Measurements from ENCODE around the gene GDA.

GDA gene

GRCh38 chr9:72154468-72155285 is 5.4 kb downstream of the GDA start:
- Histone ChIP-seq H3K36me3 (ENCODE audit: control insufficient read depth, low read length) (no peaks in the 10 kb centered on the region), H3K4me2 (ENCODE audit: low read length) (no peak overlapping the region), H3K9me3 (ENCODE audit: control insufficient read depth, insufficient read depth, low read length) (no peaks in the 10 kb centered on the region), H4K20me1 (ENCODE audit: control insufficient read depth, insufficient read depth, low read depth, low read length) (no peaks in the 10 kb centered on the region), H3K27ac (ENCODE audit: low read depth, low read length) (no peak overlapping the region), H3K79me2 (ENCODE audit: control insufficient read depth, low read length) (no peaks in the 10 kb centered on the region), H3K9me2 (replicated peaks; ENCODE audit: control insufficient read depth, low read length) (no peaks in the 10 kb centered on the region), H3K4me3 (ENCODE audit: low read length) (no peak overlapping the region), H3F3A (ENCODE audit: control insufficient read depth, insufficient read depth) (no peaks in the 10 kb centered on the region), H3K4me1 (ENCODE audit: control insufficient read depth, low read length) (peaks cover 8% of the 10 kb centered on the region), H3K27me3 (ENCODE audit: control insufficient read depth, low read length) (no peaks in the 10 kb centered on the region)
- no peak for TF ChIP-seq EZH2phosphoT487 (IDR thresholded peaks at IDR 0.05; ENCODE audit: borderline replicate concordance, low read length)
- TF ChIP-seq, protein P1, sequence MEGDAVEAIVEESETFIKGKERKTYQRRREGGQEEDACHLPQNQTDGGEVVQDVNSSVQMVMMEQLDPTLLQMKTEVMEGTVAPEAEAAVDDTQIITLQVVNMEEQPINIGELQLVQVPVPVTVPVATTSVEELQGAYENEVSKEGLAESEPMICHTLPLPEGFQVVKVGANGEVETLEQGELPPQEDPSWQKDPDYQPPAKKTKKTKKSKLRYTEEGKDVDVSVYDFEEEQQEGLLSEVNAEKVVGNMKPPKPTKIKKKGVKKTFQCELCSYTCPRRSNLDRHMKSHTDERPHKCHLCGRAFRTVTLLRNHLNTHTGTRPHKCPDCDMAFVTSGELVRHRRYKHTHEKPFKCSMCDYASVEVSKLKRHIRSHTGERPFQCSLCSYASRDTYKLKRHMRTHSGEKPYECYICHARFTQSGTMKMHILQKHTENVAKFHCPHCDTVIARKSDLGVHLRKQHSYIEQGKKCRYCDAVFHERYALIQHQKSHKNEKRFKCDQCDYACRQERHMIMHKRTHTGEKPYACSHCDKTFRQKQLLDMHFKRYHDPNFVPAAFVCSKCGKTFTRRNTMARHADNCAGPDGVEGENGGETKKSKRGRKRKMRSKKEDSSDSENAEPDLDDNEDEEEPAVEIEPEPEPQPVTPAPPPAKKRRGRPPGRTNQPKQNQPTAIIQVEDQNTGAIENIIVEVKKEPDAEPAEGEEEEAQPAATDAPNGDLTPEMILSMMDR (IDR thresholded peaks at IDR 0.05; ENCODE audit: low read depth, low read length, poor library complexity, severe bottlenecking), result no peak

GRCh38 chr9:72155301-72155700 is 6.1 kb downstream of the GDA start:
- H3K27ac ChIP-seq (ENCODE audit: low read depth, low read length), result no peak overlapping the region
- no peak overlapping the region for H3K4me2 ChIP-seq (ENCODE audit: low read length)
- H3F3A ChIP-seq (ENCODE audit: control insufficient read depth, insufficient read depth), result no peaks in the 10 kb centered on the region
- no peak for TF ChIP-seq EZH2phosphoT487 (IDR thresholded peaks at IDR 0.05; ENCODE audit: borderline replicate concordance, low read length)
- TF ChIP-seq, protein P1 (IDR thresholded peaks at IDR 0.05; ENCODE audit: low read depth, low read length, poor library complexity, severe bottlenecking), result no peak
- H3K9me3 ChIP-seq (ENCODE audit: control insufficient read depth, insufficient read depth, low read length), result no peaks in the 10 kb centered on the region
- H3K79me2 ChIP-seq (ENCODE audit: control insufficient read depth, low read length), result no peaks in the 10 kb centered on the region
- H3K27me3 ChIP-seq (ENCODE audit: control insufficient read depth, low read length), result no peaks in the 10 kb centered on the region
- no peaks in the 10 kb centered on the region for H3K9me2 ChIP-seq (replicated peaks; ENCODE audit: control insufficient read depth, low read length)
- peaks cover 8% of the 10 kb centered on the region for H3K4me1 ChIP-seq (ENCODE audit: control insufficient read depth, low read length)
- H4K20me1 ChIP-seq (ENCODE audit: control insufficient read depth, insufficient read depth, low read depth, low read length), result no peaks in the 10 kb centered on the region
- no peak overlapping the region for H3K4me3 ChIP-seq (ENCODE audit: low read length)
- no peaks in the 10 kb centered on the region for H3K36me3 ChIP-seq (ENCODE audit: control insufficient read depth, low read length)

DNA sequence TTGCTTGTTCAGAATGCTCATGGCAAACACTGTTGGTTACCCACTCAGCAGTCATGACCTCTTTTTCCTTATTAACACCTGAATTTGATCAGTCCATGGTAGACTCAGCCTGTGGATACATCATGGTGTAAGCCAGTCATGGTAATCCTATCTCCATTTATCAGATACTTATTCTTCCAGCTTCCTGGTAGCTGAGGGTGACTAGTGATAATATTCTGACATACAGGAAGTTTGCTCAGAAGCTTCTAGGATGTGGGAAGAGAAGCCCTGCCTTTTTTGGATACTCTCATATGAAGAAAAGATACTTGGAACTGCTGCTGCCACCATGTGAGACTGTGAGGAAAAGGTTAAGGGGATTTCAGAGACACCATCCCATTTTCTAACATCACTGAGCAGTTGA is 7.3 kb downstream of the GDA start:
- peaks cover 8% of the 10 kb centered on the region for H3K4me1 ChIP-seq (ENCODE audit: control insufficient read depth, low read length)
- no peaks in the 10 kb centered on the region for H3K36me3 ChIP-seq (ENCODE audit: control insufficient read depth, low read length)
- H3K4me2 ChIP-seq (ENCODE audit: low read length), result no peak overlapping the region
- no peaks in the 10 kb centered on the region for H3F3A ChIP-seq (ENCODE audit: control insufficient read depth, insufficient read depth)
- H3K27ac ChIP-seq (ENCODE audit: low read depth, low read length), result no peak overlapping the region
- TF ChIP-seq EZH2phosphoT487 (IDR thresholded peaks at IDR 0.05; ENCODE audit: borderline replicate concordance, low read length), result no peak
- TF ChIP-seq, protein P1 (IDR thresholded peaks at IDR 0.05; ENCODE audit: low read depth, low read length, poor library complexity, severe bottlenecking), result no peak
- no peaks in the 10 kb centered on the region for H3K9me2 ChIP-seq (replicated peaks; ENCODE audit: control insufficient read depth, low read length)
- H3K4me3 ChIP-seq (ENCODE audit: low read length), result no peak overlapping the region
- H3K79me2 ChIP-seq (ENCODE audit: control insufficient read depth, low read length), result no peaks in the 10 kb centered on the region
- H3K9me3 ChIP-seq (ENCODE audit: control insufficient read depth, insufficient read depth, low read length), result no peaks in the 10 kb centered on the region
- no peaks in the 10 kb centered on the region for H4K20me1 ChIP-seq (ENCODE audit: control insufficient read depth, insufficient read depth, low read depth, low read length)
- no peaks in the 10 kb centered on the region for H3K27me3 ChIP-seq (ENCODE audit: control insufficient read depth, low read length)

Data from DOHH2 (cell line).